Ovary (tissue), 3 donors: ENCODE results near the gene FAM13B.

Source experiments
- POLR2A ChIP-seq: fragments of 450-650 bp; IDR thresholded peaks from one replicate; pipeline ENCODE4 v1.6.1; 2017; ENCODE audit warnings: antibody characterized with exemption, mild to moderate bottlenecking, moderate library complexity
- TF ChIP-seq, protein P1 (sequence below), 3 donors: fragments of 450-650 bp in 2 of 3; fragments of 200-600 bp in 1 of 3; IDR thresholded peaks; one replicate each; pipeline versions ENCODE4 v1.5.1 to v1.8.0; 2016 to 2022; ENCODE audit warnings: antibody characterized with exemption in 3 of 3, mild to moderate bottlenecking in 1 of 3
- donor health status: DM: no; HTN: no; CAD: no.

DNA sequence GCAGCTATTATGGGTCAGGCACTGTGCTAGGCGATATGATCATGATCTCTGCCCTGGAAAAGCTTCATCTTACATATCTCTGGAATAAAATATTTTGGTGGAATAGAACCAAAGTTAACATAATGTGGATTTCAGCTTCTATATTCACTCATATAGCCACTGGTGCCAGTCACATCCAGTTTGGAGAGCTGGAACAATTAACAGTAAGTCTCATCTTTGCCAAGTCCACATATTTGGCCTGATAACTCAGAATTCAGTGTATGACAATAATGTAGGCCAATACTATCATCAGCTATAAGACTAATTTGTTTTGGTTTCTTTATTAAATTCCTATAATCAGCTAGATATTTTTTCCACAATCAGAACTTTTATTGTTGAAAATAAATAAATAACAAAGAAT lies 5.9 kb upstream of the FAM13B start:
- TF ChIP-seq POLR2A: no peak
- TF ChIP-seq, protein P1, sequence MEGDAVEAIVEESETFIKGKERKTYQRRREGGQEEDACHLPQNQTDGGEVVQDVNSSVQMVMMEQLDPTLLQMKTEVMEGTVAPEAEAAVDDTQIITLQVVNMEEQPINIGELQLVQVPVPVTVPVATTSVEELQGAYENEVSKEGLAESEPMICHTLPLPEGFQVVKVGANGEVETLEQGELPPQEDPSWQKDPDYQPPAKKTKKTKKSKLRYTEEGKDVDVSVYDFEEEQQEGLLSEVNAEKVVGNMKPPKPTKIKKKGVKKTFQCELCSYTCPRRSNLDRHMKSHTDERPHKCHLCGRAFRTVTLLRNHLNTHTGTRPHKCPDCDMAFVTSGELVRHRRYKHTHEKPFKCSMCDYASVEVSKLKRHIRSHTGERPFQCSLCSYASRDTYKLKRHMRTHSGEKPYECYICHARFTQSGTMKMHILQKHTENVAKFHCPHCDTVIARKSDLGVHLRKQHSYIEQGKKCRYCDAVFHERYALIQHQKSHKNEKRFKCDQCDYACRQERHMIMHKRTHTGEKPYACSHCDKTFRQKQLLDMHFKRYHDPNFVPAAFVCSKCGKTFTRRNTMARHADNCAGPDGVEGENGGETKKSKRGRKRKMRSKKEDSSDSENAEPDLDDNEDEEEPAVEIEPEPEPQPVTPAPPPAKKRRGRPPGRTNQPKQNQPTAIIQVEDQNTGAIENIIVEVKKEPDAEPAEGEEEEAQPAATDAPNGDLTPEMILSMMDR (IDR thresholded peaks at IDR 0.05): no peak
